Fibroblast of lung (primary cell): ENCODE data around the gene ENOX1. TPM values are rescaled to one million over a fixed set of nuclear protein-coding genes. Genes with fewer than 3 reads are reported as not detected.
A peak's percentile ranks its signal among the peaks of the same experiment; 100 is the strongest.

Source experiments
- DNase-seq, 2 donors: peaks; one replicate each; pipeline versions ENCODE4 v3.0.0 to v3.0.0-alpha.2; 2010; ENCODE audit warnings: low read depth in 2 of 2
- H2AFZ ChIP-seq: 2 replicates; pipeline ENCODE4 v1.5.1; 2012; ENCODE audit warnings: low read length, control low read depth, inconsistent platforms
- H3K27ac ChIP-seq: 2 replicates; pipeline ENCODE4 v1.5.1; 2011; ENCODE audit warnings: low read length, control low read depth; ENCODE audit not compliant: insufficient read depth
- H3K27me3 ChIP-seq: 2 replicates; pipeline ENCODE4 v1.5.1; 2011; ENCODE audit warnings: mild to moderate bottlenecking, low read length; ENCODE audit not compliant: control insufficient read depth, insufficient read depth
- H3K36me3 ChIP-seq: 2 replicates; pipeline ENCODE4 v1.5.1; 2011; ENCODE audit warnings: low read length; ENCODE audit not compliant: control insufficient read depth, insufficient read depth
- H3K4me1 ChIP-seq: 2 replicates; pipeline ENCODE4 v1.5.1; 2011; ENCODE audit warnings: low read length; ENCODE audit not compliant: control insufficient read depth, insufficient read depth; ENCODE audit errors: extremely low read depth
- H3K4me2 ChIP-seq: 2 replicates; pipeline ENCODE4 v1.5.1; 2011; ENCODE audit warnings: low read length, control low read depth; ENCODE audit not compliant: insufficient read depth; ENCODE audit errors: extremely low read depth
- H3K4me3 ChIP-seq, 4 experiments: fragments of 200-600 bp in 1 of 4; sonication (generic) in 1 of 4; replicated peaks in 1 of 4; 2 replicates each; pipeline ENCODE4 v1.5.1; 2011 to 2016; ENCODE audit warnings: low read length in 4 of 4, low read depth in 3 of 4, mild to moderate bottlenecking in 3 of 4, control low read depth in 2 of 4, inconsistent platforms in 1 of 4, mixed read lengths in 1 of 4; ENCODE audit not compliant: insufficient read depth in 1 of 4; ENCODE audit errors: control extremely low read depth in 1 of 4
- H3K79me2 ChIP-seq: 2 replicates; pipeline ENCODE4 v1.5.1; 2012; ENCODE audit warnings: mild to moderate bottlenecking, low read length, inconsistent platforms; ENCODE audit not compliant: control insufficient read depth, insufficient read depth
- H3K9ac ChIP-seq: 2 replicates; pipeline ENCODE4 v1.5.1; 2011; ENCODE audit warnings: mild to moderate bottlenecking, low read length, control low read depth; ENCODE audit not compliant: insufficient read depth
- H3K9me3 ChIP-seq: 2 replicates; pipeline ENCODE4 v1.5.1; 2012; ENCODE audit warnings: low read depth, low read length; ENCODE audit not compliant: control insufficient read depth, insufficient read depth
- H4K20me1 ChIP-seq: 2 replicates; pipeline ENCODE4 v1.5.1; 2011; ENCODE audit warnings: low read length; ENCODE audit not compliant: control insufficient read depth, insufficient read depth; ENCODE audit errors: extremely low read depth
- EZH2 ChIP-seq: IDR thresholded peaks from 2 replicates; pipeline ENCODE4 v1.5.1; 2012; ENCODE audit warnings: low read length, control low read depth, mild to moderate bottlenecking; ENCODE audit errors: missing control alignments
- polyA plus RNA-seq, 2 donors: library from polyadenylated mRNA; depleted of rRNA in 1 of 2; stranded (reverse) in 1 of 2; unstranded in 1 of 2; fragments of >200 nt; gene quantifications; 2 replicates each; pipeline ENCODE4 v1.2.1, GENCODE V29; 2011 to 2012; ENCODE audit warnings: missing spikeins in 1 of 2
- total RNA-seq: library from RNA; depleted of rRNA; stranded (reverse); fragments of >200 nt; gene quantifications from 2 replicates; pipeline ENCODE4 v1.2.1, GENCODE V29; 2014
- TF ChIP-seq, protein P1 (sequence below), 2 donors: IDR thresholded peaks in 1 of 2; conservative IDR thresholded peaks in 1 of 2; 1 replicate in 1 of 2; 2 replicates in 1 of 2; pipeline ENCODE4 v1.5.1; 2011 to 2012; ENCODE audit warnings: low read length in 2 of 2, control low read depth in 1 of 2, inconsistent platforms in 1 of 2, low read depth in 1 of 2, mild to moderate bottlenecking in 1 of 2

The ENOX1 gene
- total and polyA plus RNA-seq, 2 donors (not counting 1 experiment from before 2014, with no cell fraction given) = 3.5 to 7.6 TPM

- H4K20me1 ChIP-seq = no peaks in the 10 kb centered on the region
- H3K4me3 ChIP-seq = no peak overlapping the region
- H3K4me2 ChIP-seq = no peak overlapping the region
- no peak for DNase-seq
- no peak overlapping the region for H3K9ac ChIP-seq
- H3K36me3 ChIP-seq = no peaks in the 10 kb centered on the region
- H3K27ac ChIP-seq = no peak overlapping the region
- no peak overlapping the region for H2AFZ ChIP-seq
- H3K9me3 ChIP-seq = no peaks in the 10 kb centered on the region
- H3K4me1 ChIP-seq = no peaks in the 10 kb centered on the region
- no peak for TF ChIP-seq EZH2
- TF ChIP-seq, protein P1, sequence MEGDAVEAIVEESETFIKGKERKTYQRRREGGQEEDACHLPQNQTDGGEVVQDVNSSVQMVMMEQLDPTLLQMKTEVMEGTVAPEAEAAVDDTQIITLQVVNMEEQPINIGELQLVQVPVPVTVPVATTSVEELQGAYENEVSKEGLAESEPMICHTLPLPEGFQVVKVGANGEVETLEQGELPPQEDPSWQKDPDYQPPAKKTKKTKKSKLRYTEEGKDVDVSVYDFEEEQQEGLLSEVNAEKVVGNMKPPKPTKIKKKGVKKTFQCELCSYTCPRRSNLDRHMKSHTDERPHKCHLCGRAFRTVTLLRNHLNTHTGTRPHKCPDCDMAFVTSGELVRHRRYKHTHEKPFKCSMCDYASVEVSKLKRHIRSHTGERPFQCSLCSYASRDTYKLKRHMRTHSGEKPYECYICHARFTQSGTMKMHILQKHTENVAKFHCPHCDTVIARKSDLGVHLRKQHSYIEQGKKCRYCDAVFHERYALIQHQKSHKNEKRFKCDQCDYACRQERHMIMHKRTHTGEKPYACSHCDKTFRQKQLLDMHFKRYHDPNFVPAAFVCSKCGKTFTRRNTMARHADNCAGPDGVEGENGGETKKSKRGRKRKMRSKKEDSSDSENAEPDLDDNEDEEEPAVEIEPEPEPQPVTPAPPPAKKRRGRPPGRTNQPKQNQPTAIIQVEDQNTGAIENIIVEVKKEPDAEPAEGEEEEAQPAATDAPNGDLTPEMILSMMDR (conservative IDR thresholded peaks at IDR 0.05 in 1 of 2, IDR thresholded peaks at IDR 0.05 in 1 of 2; ENCODE audit: low read depth in 1 of 2, low read length in 2 of 2) = no peak
- no peaks in the 10 kb centered on the region for H3K27me3 ChIP-seq
- H3K79me2 ChIP-seq = no peaks in the 10 kb centered on the region
Observed at GRCh38 chr13:43408274-43408673, 378.5 kb downstream of the ENOX1 start.

- no peak overlapping the region for H3K27ac ChIP-seq
- H3K36me3 ChIP-seq = no peaks in the 10 kb centered on the region
- H3K4me2 ChIP-seq = no peak overlapping the region
- no peak overlapping the region for H3K4me3 ChIP-seq
- H4K20me1 ChIP-seq = no peaks in the 10 kb centered on the region
- no peak for TF ChIP-seq EZH2
- TF ChIP-seq, protein P1 (conservative IDR thresholded peaks at IDR 0.05 in 1 of 2, IDR thresholded peaks at IDR 0.05 in 1 of 2; ENCODE audit: low read depth in 1 of 2, low read length in 2 of 2) = no peak
- H3K27me3 ChIP-seq = no peaks in the 10 kb centered on the region
- H3K9ac ChIP-seq = no peak overlapping the region
- H3K79me2 ChIP-seq = no peaks in the 10 kb centered on the region
- no peak for DNase-seq
- no peak overlapping the region for H2AFZ ChIP-seq
- no peaks in the 10 kb centered on the region for H3K9me3 ChIP-seq
- no peaks in the 10 kb centered on the region for H3K4me1 ChIP-seq
Observed at GRCh38 chr13:43407023-43407581, 379.7 kb downstream of the ENOX1 start.

DNA sequence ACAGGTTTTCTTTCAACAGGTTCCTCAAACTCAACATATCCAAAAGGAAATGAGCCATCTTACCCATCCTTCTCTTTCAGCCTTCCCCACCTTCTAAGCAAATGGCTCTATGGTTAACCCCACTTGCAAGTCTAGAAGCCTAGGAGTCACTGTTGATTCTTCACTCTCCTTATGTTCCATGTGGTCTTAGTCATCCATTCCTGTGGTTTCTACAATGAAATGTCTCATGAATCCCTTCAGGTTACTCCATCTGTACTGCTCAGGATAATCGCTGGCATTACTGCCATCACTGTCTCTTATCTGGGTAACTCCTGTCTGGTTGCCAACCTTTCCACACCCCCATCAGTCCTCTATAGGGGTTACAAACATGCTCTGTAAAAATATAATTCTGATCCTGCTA, 381.3 kb downstream of the ENOX1 start:
- TF ChIP-seq EZH2 = no peak
- TF ChIP-seq, protein P1 (conservative IDR thresholded peaks at IDR 0.05 in 1 of 2, IDR thresholded peaks at IDR 0.05 in 1 of 2; ENCODE audit: low read depth in 1 of 2, low read length in 2 of 2) = no peak
- no peaks in the 10 kb centered on the region for H3K27me3 ChIP-seq
- no peak overlapping the region for H2AFZ ChIP-seq
- no peaks in the 10 kb centered on the region for H3K9me3 ChIP-seq
- H3K79me2 ChIP-seq = no peaks in the 10 kb centered on the region
- no peak overlapping the region for H3K27ac ChIP-seq
- DNase-seq = peak; percentile 43 to 76
- no peak overlapping the region for H3K4me2 ChIP-seq
- no peaks in the 10 kb centered on the region for H3K4me1 ChIP-seq
- H3K36me3 ChIP-seq = no peaks in the 10 kb centered on the region
- H3K9ac ChIP-seq = no peak overlapping the region
- H4K20me1 ChIP-seq = no peaks in the 10 kb centered on the region
- no peak overlapping the region for H3K4me3 ChIP-seq
